WI38 (cell line): ENCODE measurements around the gene KDM5B.

Source experiments
- H3K4me3 ChIP-seq: 2 replicates; pipeline ENCODE4 v1.5.1; 2011; ENCODE audit warnings: low read depth, mild to moderate bottlenecking, control low read depth, low read length
- TF ChIP-seq, protein P1 (sequence below): IDR thresholded peaks from 2 replicates; pipeline ENCODE4 v1.5.1; 2012; ENCODE audit warnings: low read depth, mild to moderate bottlenecking, control low read depth, low read length

The KDM5B gene

DNA sequence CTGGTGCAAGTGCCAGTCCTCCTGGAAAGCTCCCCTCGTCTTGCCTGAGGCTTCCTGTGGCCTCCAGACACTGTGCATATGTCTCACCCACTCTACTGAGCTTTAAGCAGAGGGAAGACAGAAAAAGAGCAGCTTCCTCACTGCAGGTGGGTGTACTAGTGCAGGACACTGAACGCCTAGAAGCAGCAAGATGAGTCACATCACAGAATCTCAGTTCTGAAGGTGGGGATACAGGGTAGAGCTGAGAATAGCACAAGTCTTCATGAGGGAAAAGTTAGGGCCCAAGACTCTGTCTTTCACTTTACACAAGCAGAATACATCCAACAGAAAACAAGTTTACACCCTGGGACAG, 39.9 kb upstream of the KDM5B start:
- TF ChIP-seq, protein P1, sequence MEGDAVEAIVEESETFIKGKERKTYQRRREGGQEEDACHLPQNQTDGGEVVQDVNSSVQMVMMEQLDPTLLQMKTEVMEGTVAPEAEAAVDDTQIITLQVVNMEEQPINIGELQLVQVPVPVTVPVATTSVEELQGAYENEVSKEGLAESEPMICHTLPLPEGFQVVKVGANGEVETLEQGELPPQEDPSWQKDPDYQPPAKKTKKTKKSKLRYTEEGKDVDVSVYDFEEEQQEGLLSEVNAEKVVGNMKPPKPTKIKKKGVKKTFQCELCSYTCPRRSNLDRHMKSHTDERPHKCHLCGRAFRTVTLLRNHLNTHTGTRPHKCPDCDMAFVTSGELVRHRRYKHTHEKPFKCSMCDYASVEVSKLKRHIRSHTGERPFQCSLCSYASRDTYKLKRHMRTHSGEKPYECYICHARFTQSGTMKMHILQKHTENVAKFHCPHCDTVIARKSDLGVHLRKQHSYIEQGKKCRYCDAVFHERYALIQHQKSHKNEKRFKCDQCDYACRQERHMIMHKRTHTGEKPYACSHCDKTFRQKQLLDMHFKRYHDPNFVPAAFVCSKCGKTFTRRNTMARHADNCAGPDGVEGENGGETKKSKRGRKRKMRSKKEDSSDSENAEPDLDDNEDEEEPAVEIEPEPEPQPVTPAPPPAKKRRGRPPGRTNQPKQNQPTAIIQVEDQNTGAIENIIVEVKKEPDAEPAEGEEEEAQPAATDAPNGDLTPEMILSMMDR, result no peak
- no peak overlapping the region for H3K4me3 ChIP-seq

- TF ChIP-seq, protein P1, result no peak
- H3K4me3 ChIP-seq, result no peak overlapping the region
Measured at GRCh38 chr1:202844935-202845334, 36.7 kb upstream of the KDM5B start.

GRCh38 chr1:202844259-202844658, 36.0 kb upstream of the KDM5B start:
- no peak overlapping the region for H3K4me3 ChIP-seq
- TF ChIP-seq, protein P1, result no peak

DNA sequence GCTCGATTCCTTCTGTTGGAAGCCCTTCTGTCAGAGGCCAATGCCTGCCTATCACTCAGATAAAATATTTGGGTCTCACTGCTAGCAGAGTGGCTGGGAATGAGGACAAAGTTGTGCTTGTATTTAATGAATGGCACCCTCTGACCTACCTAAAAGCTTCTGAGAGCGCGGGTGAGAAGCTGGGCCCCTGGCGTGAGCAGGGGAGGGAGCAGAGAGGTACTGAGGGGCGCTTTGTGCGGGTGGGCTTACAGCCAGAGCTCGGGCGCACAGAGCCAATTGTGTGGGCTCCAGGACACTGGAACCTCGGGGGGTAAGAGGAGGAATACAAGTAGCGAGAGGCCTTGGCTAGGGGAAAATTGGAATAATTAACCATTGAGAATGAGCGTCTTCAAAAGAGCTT, 34.9 kb upstream of the KDM5B start:
- H3K4me3 ChIP-seq, result no peak overlapping the region
- TF ChIP-seq, protein P1, result no peak

GRCh38 chr1:202837746-202838262, 29.6 kb upstream of the KDM5B start:
- TF ChIP-seq, protein P1, result no peak
- H3K4me3 ChIP-seq, result no peak overlapping the region

- no peak overlapping the region for H3K4me3 ChIP-seq
- TF ChIP-seq, protein P1, result no peak
Measured at GRCh38 chr1:202836623-202837403, 28.6 kb upstream of the KDM5B start.

- TF ChIP-seq, protein P1, result no peak
- H3K4me3 ChIP-seq, result no peak overlapping the region
Measured at GRCh38 chr1:202835548-202836072, 27.4 kb upstream of the KDM5B start.
